Prostate gland (tissue), 2 donors: ENCODE data around the gene SLC4A1. TPM values are rescaled to one million over a fixed set of nuclear protein-coding genes. Genes with fewer than 3 reads are reported as not detected.

ENCODE experiments used
- DNase-seq: peaks from one replicate; pipeline ENCODE4 v3.0.0-alpha.2; 2019; ENCODE audit warnings: low spot score
- H3K27ac ChIP-seq, 2 donors: fragments of 200-600 bp; sonication (generic); 2 replicates each; pipeline ENCODE4 v1.5.1; 2017 to 2019
- H3K27me3 ChIP-seq: fragments of 200-600 bp; sonication (generic); replicated peaks from 2 replicates; pipeline ENCODE4 v1.5.1; 2019; ENCODE audit not compliant: insufficient read depth
- H3K36me3 ChIP-seq, 2 donors: fragments of 200-600 bp; sonication (generic); 1 replicate in 1 of 2; 2 replicates in 1 of 2; pipeline versions ENCODE4 v1.5.1 to v1.8.1; 2017 to 2019
- H3K4me1 ChIP-seq: fragments of 200-600 bp; sonication (generic); replicated peaks from 2 replicates; pipeline ENCODE4 v1.5.1; 2019
- H3K4me3 ChIP-seq, 2 donors: fragments of 200-600 bp; sonication (generic); 2 replicates each; pipeline ENCODE4 v1.5.1; 2017 to 2019
- H3K9me3 ChIP-seq: fragments of 200-600 bp; sonication (generic); 2 replicates; pipeline ENCODE4 v1.5.1; 2017
- POLR2A ChIP-seq: fragments of 450-650 bp; IDR thresholded peaks from one replicate; pipeline ENCODE4 v1.6.1; 2016; ENCODE audit warnings: antibody characterized with exemption, mild to moderate bottlenecking
- POLR2AphosphoS5 ChIP-seq: sonication (generic); formaldehyde crosslinking; IDR thresholded peaks from one replicate; pipeline ENCODE4 v1.6.1; 2017; ENCODE audit warnings: antibody characterized with exemption
- WGBS: methylation state at CpG from one replicate; pipeline ENCODE4 v1.1.5; 2018; 5-methylcytosine and 5-hydroxymethylcytosine counted together
- intact Hi-C: fragments of 100-400 bp; cut with DNase I; formaldehyde crosslinking; loops from one replicate; pipeline ENCODE4 v1.14.2; 2022
- total RNA-seq, 2 donors: library from RNA; depleted of rRNA; stranded (reverse); fragments of >200 nt; gene quantifications; one replicate each; pipeline ENCODE4 v1.1.0, GENCODE V29; 2016
- TF ChIP-seq, protein P1 (sequence below), 4 experiments: fragments of 200-600 bp in 2 of 4; fragments of 450-650 bp in 2 of 4; sonication (generic) in 2 of 4; IDR thresholded peaks; 1 replicate in 3 of 4; 2 replicates in 1 of 4; pipeline ENCODE4 v1.5.1; 2016 to 2019; ENCODE audit warnings: antibody characterized with exemption in 4 of 4, mild to moderate bottlenecking in 2 of 4, moderate library complexity in 2 of 4

The SLC4A1 gene
- total RNA-seq, 2 donors from 2014 or later: 0.51 TPM; not detected in 1

DNA sequence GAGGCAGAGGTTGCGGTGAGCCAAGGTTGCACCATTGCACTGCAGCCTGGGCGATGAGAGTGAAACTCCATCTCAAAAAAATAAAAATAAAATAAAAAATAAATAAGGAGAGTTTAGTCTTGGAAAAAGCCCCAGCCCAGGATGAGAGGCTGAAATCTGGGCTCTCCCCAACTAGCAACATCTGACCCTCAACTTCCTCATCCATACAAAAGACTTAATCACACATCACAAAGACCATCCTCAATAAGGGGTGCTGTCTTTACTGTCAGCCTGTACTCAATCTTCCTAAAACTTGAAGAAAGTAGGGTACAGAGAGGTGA, 11.4 kb upstream of the SLC4A1 start:
- Histone ChIP-seq H3K9me3 (no peaks in the 10 kb centered on the region), H3K4me1 (no peaks in the 10 kb centered on the region), H3K4me3 (no peak overlapping the region), H3K36me3 (no peaks in the 10 kb centered on the region), H3K27ac (no peak overlapping the region), H3K27me3 (no peaks in the 10 kb centered on the region)
- TF ChIP-seq POLR2A (no peak), POLR2AphosphoS5 (no peak)
- TF ChIP-seq, protein P1, sequence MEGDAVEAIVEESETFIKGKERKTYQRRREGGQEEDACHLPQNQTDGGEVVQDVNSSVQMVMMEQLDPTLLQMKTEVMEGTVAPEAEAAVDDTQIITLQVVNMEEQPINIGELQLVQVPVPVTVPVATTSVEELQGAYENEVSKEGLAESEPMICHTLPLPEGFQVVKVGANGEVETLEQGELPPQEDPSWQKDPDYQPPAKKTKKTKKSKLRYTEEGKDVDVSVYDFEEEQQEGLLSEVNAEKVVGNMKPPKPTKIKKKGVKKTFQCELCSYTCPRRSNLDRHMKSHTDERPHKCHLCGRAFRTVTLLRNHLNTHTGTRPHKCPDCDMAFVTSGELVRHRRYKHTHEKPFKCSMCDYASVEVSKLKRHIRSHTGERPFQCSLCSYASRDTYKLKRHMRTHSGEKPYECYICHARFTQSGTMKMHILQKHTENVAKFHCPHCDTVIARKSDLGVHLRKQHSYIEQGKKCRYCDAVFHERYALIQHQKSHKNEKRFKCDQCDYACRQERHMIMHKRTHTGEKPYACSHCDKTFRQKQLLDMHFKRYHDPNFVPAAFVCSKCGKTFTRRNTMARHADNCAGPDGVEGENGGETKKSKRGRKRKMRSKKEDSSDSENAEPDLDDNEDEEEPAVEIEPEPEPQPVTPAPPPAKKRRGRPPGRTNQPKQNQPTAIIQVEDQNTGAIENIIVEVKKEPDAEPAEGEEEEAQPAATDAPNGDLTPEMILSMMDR (IDR thresholded peaks at IDR 0.05): no peak
- DNase-seq: no peak
- WGBS: 84% methylated on average over 2 of the region's 2 CpGs
- intact Hi-C loops: no loop called here

GRCh38 chr17:44277976-44278375, 10.0 kb upstream of the SLC4A1 start:
- Histone ChIP-seq H3K4me1 (no peaks in the 10 kb centered on the region), H3K27ac (no peak overlapping the region), H3K9me3 (no peaks in the 10 kb centered on the region), H3K36me3 (no peaks in the 10 kb centered on the region), H3K27me3 (no peaks in the 10 kb centered on the region), H3K4me3 (no peak overlapping the region)
- intact Hi-C loops: no loop called here
- WGBS: 78% methylated on average over 4 of the region's 4 CpGs
- TF ChIP-seq, protein P1 (IDR thresholded peaks at IDR 0.05): no peak
- TF ChIP-seq POLR2AphosphoS5: no peak
- TF ChIP-seq POLR2A: no peak
- DNase-seq: no peak

DNA sequence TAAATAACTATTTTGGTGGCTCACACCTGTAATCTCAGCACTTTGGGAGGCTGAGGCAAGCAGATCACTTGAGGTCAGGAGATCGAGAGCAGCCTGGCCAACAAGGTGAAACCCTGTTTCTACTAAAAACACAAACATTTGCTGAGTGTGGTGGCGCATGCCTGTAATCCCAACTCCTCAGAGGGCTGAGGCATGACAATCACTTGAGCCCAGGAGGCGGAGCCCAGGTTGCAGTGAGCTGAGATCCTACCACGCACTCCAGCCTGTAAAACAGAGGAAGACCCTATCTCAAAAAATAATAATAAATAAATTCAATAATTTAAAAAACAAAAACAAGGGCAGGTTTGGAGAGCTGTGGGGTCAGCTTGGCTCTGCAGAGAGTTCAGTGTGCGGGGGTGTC, 5.7 kb upstream of the SLC4A1 start:
- 91% methylated on average over 5 of the region's 5 CpGs for WGBS
- DNase-seq: no peak
- H3K27me3 ChIP-seq: no peaks in the 10 kb centered on the region
- H3K27ac ChIP-seq: no peak overlapping the region
- no peaks in the 10 kb centered on the region for H3K36me3 ChIP-seq
- H3K4me1 ChIP-seq: no peaks in the 10 kb centered on the region
- no peak overlapping the region for H3K4me3 ChIP-seq
- H3K9me3 ChIP-seq: no peaks in the 10 kb centered on the region
- intact Hi-C loops: no loop called here
- TF ChIP-seq POLR2AphosphoS5 (no peak), POLR2A (no peak)
- TF ChIP-seq, protein P1 (IDR thresholded peaks at IDR 0.05): no peak

GRCh38 chr17:44272954-44273353, 5.0 kb upstream of the SLC4A1 start:
- no peak for TF ChIP-seq POLR2A
- no peak for TF ChIP-seq POLR2AphosphoS5
- TF ChIP-seq, protein P1 (IDR thresholded peaks at IDR 0.05): no peak
- intact Hi-C loops: no loop called here
- Histone ChIP-seq H3K4me3 (no peak overlapping the region), H3K27ac (no peak overlapping the region), H3K36me3 (no peaks in the 10 kb centered on the region), H3K4me1 (no peaks in the 10 kb centered on the region), H3K9me3 (no peaks in the 10 kb centered on the region), H3K27me3 (no peaks in the 10 kb centered on the region)
- 75% methylated on average over 6 of the region's 6 CpGs for WGBS
- DNase-seq: no peak

DNA sequence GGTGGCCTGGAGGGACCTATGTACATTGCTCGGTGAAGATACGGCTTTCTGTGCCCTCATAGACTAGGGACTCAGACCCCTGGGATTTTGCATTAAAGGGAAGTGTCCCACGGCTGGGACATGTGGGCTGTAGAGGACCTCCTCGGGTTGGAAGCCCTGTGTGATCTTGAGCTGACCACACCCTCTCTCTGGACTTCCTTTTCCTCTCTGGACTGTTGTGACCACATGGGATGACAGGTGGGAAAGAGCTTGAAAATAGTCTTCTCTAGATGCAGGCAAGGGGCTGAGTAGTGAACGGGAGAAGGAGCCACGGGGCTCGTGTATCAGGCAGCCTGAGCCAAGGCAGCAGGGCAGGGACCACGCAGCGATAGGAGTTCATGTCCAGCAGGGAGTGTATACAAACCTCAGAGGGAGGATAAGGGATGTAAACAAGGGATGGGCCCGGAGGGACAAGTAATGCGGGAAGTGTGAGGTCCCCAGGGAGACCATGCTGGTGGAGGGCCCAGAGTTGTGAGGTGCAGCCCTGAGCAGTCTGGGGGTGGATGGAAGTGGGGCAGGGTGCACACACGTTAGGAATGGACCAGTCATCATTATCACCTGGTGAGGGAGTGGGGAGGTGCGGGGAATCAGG, 4.5 kb upstream of the SLC4A1 start:
- H3K4me1 ChIP-seq: no peaks in the 10 kb centered on the region
- no peak overlapping the region for H3K4me3 ChIP-seq
- no peak overlapping the region for H3K27ac ChIP-seq
- intact Hi-C loops: no loop called here
- TF ChIP-seq POLR2A (no peak), POLR2AphosphoS5 (no peak)
- TF ChIP-seq, protein P1 (IDR thresholded peaks at IDR 0.05): no peak
- H3K9me3 ChIP-seq: no peaks in the 10 kb centered on the region
- 42% methylated on average over 13 of the region's 13 CpGs for WGBS
- H3K27me3 ChIP-seq: no peaks in the 10 kb centered on the region
- H3K36me3 ChIP-seq: no peaks in the 10 kb centered on the region
- no peak for DNase-seq
